ENCODE data around the gene PTPRM. TPM values are rescaled to one million over a fixed set of nuclear protein-coding genes. Genes with fewer than 3 reads are reported as not detected.

The PTPRM gene
- total and polyA plus RNA-seq, 2 experiments from 2014 or later, result 30.9 to 62.8 TPM

DNA sequence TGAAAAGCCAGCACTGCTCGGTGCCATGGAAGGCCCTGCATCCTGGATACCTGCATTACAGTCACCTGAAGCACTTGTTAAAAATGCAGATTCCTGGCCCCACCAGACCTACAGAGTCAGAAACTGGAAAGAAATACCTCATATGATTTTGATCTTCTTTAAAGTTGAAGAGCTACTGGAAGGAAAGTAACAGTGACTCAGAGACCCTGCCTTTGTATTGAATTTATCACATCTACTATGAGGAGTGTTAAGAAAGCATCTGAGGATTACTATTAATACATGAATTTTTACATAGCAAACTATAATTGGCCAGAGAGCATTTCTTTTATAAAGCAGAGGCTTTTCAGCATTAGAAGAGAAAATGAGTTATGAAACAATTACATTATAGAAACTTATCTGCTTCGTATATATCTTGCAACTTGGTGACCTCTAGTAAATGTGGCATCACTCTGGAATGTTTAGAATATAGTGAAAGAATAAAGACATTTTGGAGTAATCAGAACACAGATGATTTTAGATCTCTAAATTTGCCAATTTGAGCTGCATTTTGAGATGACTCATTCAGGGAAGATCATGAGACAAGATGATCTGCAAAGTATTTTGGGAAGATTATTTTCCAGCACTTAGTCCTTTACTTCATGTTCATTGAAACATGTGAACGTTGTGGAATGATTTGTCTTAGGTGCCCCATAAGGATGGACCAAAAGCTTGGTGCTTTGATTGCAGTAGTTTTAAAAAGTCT, 12.2 kb downstream of the PTPRM start:
- Histone ChIP-seq H3K79me2 (ENCODE audit: insufficient read depth) (peaks cover 61% of the 10 kb centered on the region), H3K9me3 (ENCODE audit: low read depth) (no peaks in the 10 kb centered on the region), H3K27ac (peak overlapping the region; percentile 58), H2AFZ (no peak overlapping the region), H3K4me2 (ENCODE audit: unreplicated experiment) (peak overlapping the region; percentile 72), H3K36me3 (ENCODE audit: low read depth) (no peaks in the 10 kb centered on the region), H3F3A (ENCODE audit: insufficient read depth) (peaks cover 50% of the 10 kb centered on the region), H3K4me1 (ENCODE audit: insufficient read depth) (peaks cover 46% of the 10 kb centered on the region), H3K9ac (peak overlapping the region; percentile 34; the same call in 1 of the 2 replicates), H3K4me3 (peak overlapping the region; percentile 22; the same call in 1 of the 2 replicates), H4K20me1 (ENCODE audit: insufficient read depth) (no peaks in the 10 kb centered on the region), H3K27me3 (replicated peaks; ENCODE audit: insufficient read depth) (no peaks in the 10 kb centered on the region), H3K9me2 (ENCODE audit: insufficient read depth) (no peaks in the 10 kb centered on the region)
- in situ Hi-C loops (cut with MboI), result no loop called here
- TF ChIP-seq EZH2 (IDR thresholded peaks at IDR 0.05; ENCODE audit: insufficient read depth, poor library complexity, severe bottlenecking) (no peak), EZH2phosphoT487 (IDR thresholded peaks at IDR 0.05; ENCODE audit: insufficient read depth, low read depth) (no peak)
- DNase-seq, result peak; percentile 61
- WGBS, 2 experiments (ENCODE audit: low coverage in 1 of 2, low lambda C conversion rate in 2 of 2, missing lambda C conversion rate in 2 of 2), result 32 to 36% methylated on average over 3 of the region's 3 CpGs

DNA sequence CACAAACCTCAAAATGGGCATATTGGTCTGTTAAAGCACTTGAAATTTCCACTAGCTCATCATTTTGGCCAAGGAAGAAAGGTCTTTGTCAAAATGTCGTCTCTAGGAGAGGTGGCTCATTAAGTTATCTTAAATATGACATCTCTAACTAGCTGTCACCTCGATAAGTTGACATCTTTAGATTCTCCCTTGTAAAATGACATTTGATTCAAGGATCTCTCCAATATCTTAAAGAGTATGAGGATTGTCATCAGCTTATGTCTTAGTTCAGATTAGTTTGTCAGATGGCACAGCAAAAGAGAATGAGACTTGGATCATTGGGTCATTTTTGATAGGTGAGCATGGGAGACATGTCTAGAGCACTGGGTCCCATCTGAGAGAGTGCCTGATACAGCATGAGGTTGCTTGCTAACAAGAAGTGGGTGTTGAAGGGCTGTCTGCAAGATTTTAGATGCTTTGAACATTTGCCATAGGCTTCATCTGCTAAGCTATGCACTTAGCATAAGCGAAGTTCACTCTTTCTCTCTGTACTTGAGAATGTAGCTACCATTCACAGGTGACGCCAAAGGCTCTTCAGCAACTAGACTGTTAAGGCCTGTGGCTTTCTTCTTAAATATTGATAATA, 12.9 kb downstream of the PTPRM start:
- peaks cover 45% of the 10 kb centered on the region for H3K4me1 ChIP-seq (ENCODE audit: insufficient read depth)
- in situ Hi-C loops (cut with MboI), result no loop called here
- no peaks in the 10 kb centered on the region for H3K9me2 ChIP-seq (ENCODE audit: insufficient read depth)
- TF ChIP-seq EZH2phosphoT487 (IDR thresholded peaks at IDR 0.05; ENCODE audit: insufficient read depth, low read depth), result no peak
- no peak for TF ChIP-seq EZH2 (IDR thresholded peaks at IDR 0.05; ENCODE audit: insufficient read depth, poor library complexity, severe bottlenecking)
- peak overlapping the region; percentile 58 for H3K27ac ChIP-seq
- no peak for DNase-seq
- peaks cover 61% of the 10 kb centered on the region for H3K79me2 ChIP-seq (ENCODE audit: insufficient read depth)
- H2AFZ ChIP-seq, result no peak overlapping the region
- no peaks in the 10 kb centered on the region for H4K20me1 ChIP-seq (ENCODE audit: insufficient read depth)
- H3K9ac ChIP-seq, result no peak overlapping the region
- H3F3A ChIP-seq (ENCODE audit: insufficient read depth), result peaks cover 48% of the 10 kb centered on the region
- H3K4me3 ChIP-seq, result no peak overlapping the region
- WGBS, 2 experiments (ENCODE audit: low coverage in 1 of 2, low lambda C conversion rate in 2 of 2, missing lambda C conversion rate in 2 of 2), result 54 to 57% methylated on average over 4 of the region's 4 CpGs
- no peaks in the 10 kb centered on the region for H3K36me3 ChIP-seq (ENCODE audit: low read depth)
- no peaks in the 10 kb centered on the region for H3K27me3 ChIP-seq (replicated peaks; ENCODE audit: insufficient read depth)
- peak overlapping the region; percentile 72 for H3K4me2 ChIP-seq (ENCODE audit: unreplicated experiment)
- H3K9me3 ChIP-seq (ENCODE audit: low read depth), result no peaks in the 10 kb centered on the region

GRCh38 chr18:7584646-7585275, 17.6 kb downstream of the PTPRM start:
- Histone ChIP-seq H3F3A (ENCODE audit: insufficient read depth) (peaks cover 6% of the 10 kb centered on the region; the same call in 1 of the 2 replicates), H4K20me1 (ENCODE audit: insufficient read depth) (no peaks in the 10 kb centered on the region), H2AFZ (no peak overlapping the region), H3K9me2 (ENCODE audit: insufficient read depth) (no peaks in the 10 kb centered on the region), H3K4me3 (no peak overlapping the region), H3K36me3 (ENCODE audit: low read depth) (no peaks in the 10 kb centered on the region), H3K27me3 (replicated peaks; ENCODE audit: insufficient read depth) (no peaks in the 10 kb centered on the region), H3K27ac (no peak overlapping the region), H3K9ac (no peak overlapping the region), H3K4me2 (ENCODE audit: unreplicated experiment) (no peak overlapping the region), H3K9me3 (ENCODE audit: low read depth) (no peaks in the 10 kb centered on the region), H3K79me2 (ENCODE audit: insufficient read depth) (peaks cover 93% of the 10 kb centered on the region), H3K4me1 (ENCODE audit: insufficient read depth) (peaks cover 2% of the 10 kb centered on the region)
- no peak for DNase-seq
- TF ChIP-seq EZH2phosphoT487 (IDR thresholded peaks at IDR 0.05; ENCODE audit: insufficient read depth, low read depth), result no peak
- TF ChIP-seq EZH2 (IDR thresholded peaks at IDR 0.05; ENCODE audit: insufficient read depth, poor library complexity, severe bottlenecking), result no peak
- in situ Hi-C loops (cut with MboI), result no loop called here
- WGBS, 2 experiments (ENCODE audit: low coverage in 1 of 2, low lambda C conversion rate in 2 of 2, missing lambda C conversion rate in 2 of 2), result 86 to 88% methylated on average over 7 of the region's 7 CpGs

GRCh38 chr18:7585276-7585670, 18.2 kb downstream of the PTPRM start:
- Histone ChIP-seq H4K20me1 (ENCODE audit: insufficient read depth) (no peaks in the 10 kb centered on the region), H2AFZ (no peak overlapping the region), H3K4me2 (ENCODE audit: unreplicated experiment) (no peak overlapping the region), H3K4me3 (no peak overlapping the region), H3F3A (ENCODE audit: insufficient read depth) (peaks cover 6% of the 10 kb centered on the region; the same call in 1 of the 2 replicates), H3K79me2 (ENCODE audit: insufficient read depth) (peaks cover 94% of the 10 kb centered on the region), H3K4me1 (ENCODE audit: insufficient read depth) (peaks cover 2% of the 10 kb centered on the region), H3K27me3 (replicated peaks; ENCODE audit: insufficient read depth) (no peaks in the 10 kb centered on the region), H3K9me3 (ENCODE audit: low read depth) (no peaks in the 10 kb centered on the region), H3K36me3 (ENCODE audit: low read depth) (no peaks in the 10 kb centered on the region), H3K9me2 (ENCODE audit: insufficient read depth) (no peaks in the 10 kb centered on the region), H3K27ac (no peak overlapping the region), H3K9ac (no peak overlapping the region)
- in situ Hi-C loops (cut with MboI), result no loop called here
- WGBS, 2 experiments (ENCODE audit: low coverage in 1 of 2, low lambda C conversion rate in 2 of 2, missing lambda C conversion rate in 2 of 2), result 65 to 75% methylated on average over 4 of the region's 4 CpGs
- no peak for DNase-seq
- no peak for TF ChIP-seq EZH2 (IDR thresholded peaks at IDR 0.05; ENCODE audit: insufficient read depth, poor library complexity, severe bottlenecking)
- no peak for TF ChIP-seq EZH2phosphoT487 (IDR thresholded peaks at IDR 0.05; ENCODE audit: insufficient read depth, low read depth)
